MM.1S (cell line): ENCODE data around the gene SLC25A6.

Experiments used
- EZH2 ChIP-seq: fragments of 300-600 bp; sonication (generic); optimal IDR thresholded peaks from 2 replicates; pipeline ENCODE3; 2017; ENCODE audit warnings: low read depth, mild to moderate bottlenecking, antibody characterized with exemption, low read length, mixed read lengths
- EZH2phosphoT487 ChIP-seq: fragments of 300-600 bp; sonication (generic); IDR thresholded peaks from 2 replicates; pipeline ENCODE4 v1.6.1; 2018; ENCODE audit warnings: antibody characterized with exemption, low read length
- TF ChIP-seq, protein P1 (sequence below): fragments of 300-600 bp; sonication (generic); IDR thresholded peaks from 2 replicates; pipeline ENCODE4 v1.5.1; 2016; ENCODE audit warnings: antibody characterized with exemption, low read length, mixed read lengths

DNA sequence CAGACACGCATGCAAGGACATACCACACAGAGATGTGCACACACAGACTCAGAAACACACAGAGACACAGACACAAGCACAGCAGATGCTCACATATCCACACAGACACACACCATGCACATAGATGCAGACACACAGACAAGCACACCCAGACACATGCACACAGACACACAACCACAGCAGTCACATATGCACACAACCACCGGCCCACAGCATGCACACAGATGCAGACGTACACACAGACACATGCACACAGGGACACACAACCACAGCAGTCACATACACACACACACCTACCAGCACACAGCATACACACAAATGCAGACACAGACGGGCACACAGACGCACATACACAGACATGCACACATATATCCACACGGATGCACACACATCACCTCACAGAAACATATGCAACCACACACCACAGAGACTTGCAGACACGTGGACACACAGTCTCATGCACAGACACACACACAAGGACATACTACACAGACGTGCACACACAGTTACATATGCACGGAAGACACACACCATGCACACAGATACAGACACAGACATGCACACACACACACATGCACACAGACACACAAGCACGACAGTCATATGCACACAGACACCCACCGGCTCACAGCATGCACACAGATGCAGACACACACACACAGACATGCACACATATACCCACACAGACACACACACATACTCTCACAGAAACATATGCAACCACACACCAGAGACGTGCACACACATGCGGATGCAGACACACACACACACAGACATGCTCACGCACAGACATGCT is 25.2 kb upstream of the SLC25A6 start:
- TF ChIP-seq, protein P1, sequence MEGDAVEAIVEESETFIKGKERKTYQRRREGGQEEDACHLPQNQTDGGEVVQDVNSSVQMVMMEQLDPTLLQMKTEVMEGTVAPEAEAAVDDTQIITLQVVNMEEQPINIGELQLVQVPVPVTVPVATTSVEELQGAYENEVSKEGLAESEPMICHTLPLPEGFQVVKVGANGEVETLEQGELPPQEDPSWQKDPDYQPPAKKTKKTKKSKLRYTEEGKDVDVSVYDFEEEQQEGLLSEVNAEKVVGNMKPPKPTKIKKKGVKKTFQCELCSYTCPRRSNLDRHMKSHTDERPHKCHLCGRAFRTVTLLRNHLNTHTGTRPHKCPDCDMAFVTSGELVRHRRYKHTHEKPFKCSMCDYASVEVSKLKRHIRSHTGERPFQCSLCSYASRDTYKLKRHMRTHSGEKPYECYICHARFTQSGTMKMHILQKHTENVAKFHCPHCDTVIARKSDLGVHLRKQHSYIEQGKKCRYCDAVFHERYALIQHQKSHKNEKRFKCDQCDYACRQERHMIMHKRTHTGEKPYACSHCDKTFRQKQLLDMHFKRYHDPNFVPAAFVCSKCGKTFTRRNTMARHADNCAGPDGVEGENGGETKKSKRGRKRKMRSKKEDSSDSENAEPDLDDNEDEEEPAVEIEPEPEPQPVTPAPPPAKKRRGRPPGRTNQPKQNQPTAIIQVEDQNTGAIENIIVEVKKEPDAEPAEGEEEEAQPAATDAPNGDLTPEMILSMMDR, result no peak
- TF ChIP-seq EZH2 (no peak), EZH2phosphoT487 (no peak)
